A549 (cell line): ENCODE results near the gene COL19A1.

Experiments
- JUNB ChIP-seq: fragments of >200 bp; sonication (Bioruptor Twin); formaldehyde crosslinking; IDR thresholded peaks from 2 replicates; pipeline ENCODE4 v1.6.1; 2016
- MYC ChIP-seq: IDR thresholded peaks from 2 replicates; pipeline ENCODE4 v1.6.1; 2012; ENCODE audit warnings: mild to moderate bottlenecking, inconsistent platforms, low read length, improper control_type of control experiment, borderline replicate concordance
- POLR2A ChIP-seq: IDR thresholded peaks from 2 replicates; pipeline ENCODE4 v1.6.1; 2012; ENCODE audit warnings: mild to moderate bottlenecking, low read length
- TF ChIP-seq, protein P1 (sequence below): fragments of >200 bp; sonication (Bioruptor Twin); formaldehyde crosslinking; IDR thresholded peaks from 3 replicates; pipeline ENCODE4 v1.5.1; 2016
- TF ChIP-seq, protein P2 (sequence below): fragments of 450-650 bp; IDR thresholded peaks from 2 replicates; pipeline ENCODE4 v1.6.1; 2014; ENCODE audit warnings: antibody characterized with exemption

GRCh38 chr6:70041411-70041810 is 175.1 kb downstream of the COL19A1 start:
- no peak for TF ChIP-seq MYC
- no peak for TF ChIP-seq POLR2A
- TF ChIP-seq, protein P1, sequence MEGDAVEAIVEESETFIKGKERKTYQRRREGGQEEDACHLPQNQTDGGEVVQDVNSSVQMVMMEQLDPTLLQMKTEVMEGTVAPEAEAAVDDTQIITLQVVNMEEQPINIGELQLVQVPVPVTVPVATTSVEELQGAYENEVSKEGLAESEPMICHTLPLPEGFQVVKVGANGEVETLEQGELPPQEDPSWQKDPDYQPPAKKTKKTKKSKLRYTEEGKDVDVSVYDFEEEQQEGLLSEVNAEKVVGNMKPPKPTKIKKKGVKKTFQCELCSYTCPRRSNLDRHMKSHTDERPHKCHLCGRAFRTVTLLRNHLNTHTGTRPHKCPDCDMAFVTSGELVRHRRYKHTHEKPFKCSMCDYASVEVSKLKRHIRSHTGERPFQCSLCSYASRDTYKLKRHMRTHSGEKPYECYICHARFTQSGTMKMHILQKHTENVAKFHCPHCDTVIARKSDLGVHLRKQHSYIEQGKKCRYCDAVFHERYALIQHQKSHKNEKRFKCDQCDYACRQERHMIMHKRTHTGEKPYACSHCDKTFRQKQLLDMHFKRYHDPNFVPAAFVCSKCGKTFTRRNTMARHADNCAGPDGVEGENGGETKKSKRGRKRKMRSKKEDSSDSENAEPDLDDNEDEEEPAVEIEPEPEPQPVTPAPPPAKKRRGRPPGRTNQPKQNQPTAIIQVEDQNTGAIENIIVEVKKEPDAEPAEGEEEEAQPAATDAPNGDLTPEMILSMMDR: no peak
- TF ChIP-seq, protein P2, sequence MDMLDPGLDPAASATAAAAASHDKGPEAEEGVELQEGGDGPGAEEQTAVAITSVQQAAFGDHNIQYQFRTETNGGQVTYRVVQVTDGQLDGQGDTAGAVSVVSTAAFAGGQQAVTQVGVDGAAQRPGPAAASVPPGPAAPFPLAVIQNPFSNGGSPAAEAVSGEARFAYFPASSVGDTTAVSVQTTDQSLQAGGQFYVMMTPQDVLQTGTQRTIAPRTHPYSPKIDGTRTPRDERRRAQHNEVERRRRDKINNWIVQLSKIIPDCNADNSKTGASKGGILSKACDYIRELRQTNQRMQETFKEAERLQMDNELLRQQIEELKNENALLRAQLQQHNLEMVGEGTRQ: no peak
- TF ChIP-seq JUNB: no peak
